Kidney capillary endothelial cell (primary cell): Measurements from ENCODE around the gene ZFP36.

Source experiments
- DNase-seq: peaks from one replicate; pipeline ENCODE4 v3.0.0-alpha.2; 2018; ENCODE audit warnings: low spot score

The ZFP36 gene

DNA sequence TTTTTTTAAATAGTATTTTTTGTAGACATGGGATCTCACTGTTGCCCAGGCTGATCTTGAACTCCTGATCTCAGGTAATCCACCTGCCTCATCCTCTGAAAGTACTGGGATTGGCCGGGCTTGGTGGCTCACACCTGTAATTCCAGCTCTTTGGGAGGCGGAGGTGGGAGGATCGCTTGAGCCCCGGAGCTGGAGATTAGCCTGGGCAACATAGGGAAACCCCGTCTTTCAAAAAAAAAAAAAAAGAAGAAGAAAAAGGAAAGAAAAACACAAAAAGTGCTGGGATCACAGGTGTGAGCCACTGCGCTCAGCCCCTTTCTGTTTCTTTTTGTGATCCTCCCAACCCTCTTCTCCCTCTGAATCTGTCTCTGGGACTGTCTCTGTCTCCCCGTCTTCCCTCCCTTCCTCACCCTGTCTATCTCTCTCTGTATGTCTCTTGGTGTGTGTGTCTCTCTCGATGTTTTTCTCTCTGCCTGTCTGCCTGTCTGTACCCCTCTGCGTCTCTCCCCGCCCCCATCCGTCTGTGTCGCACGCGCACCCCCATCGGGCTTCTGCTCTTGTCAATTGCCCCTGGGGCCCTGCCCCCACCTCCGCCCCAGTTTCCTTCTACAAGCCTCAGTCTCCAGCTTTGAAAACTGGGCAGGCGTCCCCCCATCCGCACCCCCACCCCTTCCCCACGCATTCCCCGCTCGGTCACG is 540 bp upstream of the ZFP36 start:
- DNase-seq: no peak

DNA sequence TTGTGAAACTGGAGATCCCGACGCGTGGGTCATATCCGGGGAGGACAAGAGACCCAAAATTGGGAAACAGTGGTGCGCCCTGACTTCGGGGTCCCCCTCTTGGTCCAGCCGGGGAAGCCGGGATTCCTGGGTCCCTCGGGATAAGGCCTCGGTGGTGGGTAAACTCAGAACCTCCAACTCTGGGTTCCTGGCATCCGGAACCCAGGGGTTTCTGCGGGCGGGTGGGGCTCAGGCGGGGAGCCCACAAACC is 688 bp downstream of the ZFP36 start:
- DNase-seq: no peak

GRCh38 chr19:39407660-39408391 is 1.2 kb downstream of the ZFP36 start:
- DNase-seq: no peak

- no peak for DNase-seq
These were observed 2.0 kb downstream of the ZFP36 start for GRCh38 chr19:39408392-39409207.

DNA sequence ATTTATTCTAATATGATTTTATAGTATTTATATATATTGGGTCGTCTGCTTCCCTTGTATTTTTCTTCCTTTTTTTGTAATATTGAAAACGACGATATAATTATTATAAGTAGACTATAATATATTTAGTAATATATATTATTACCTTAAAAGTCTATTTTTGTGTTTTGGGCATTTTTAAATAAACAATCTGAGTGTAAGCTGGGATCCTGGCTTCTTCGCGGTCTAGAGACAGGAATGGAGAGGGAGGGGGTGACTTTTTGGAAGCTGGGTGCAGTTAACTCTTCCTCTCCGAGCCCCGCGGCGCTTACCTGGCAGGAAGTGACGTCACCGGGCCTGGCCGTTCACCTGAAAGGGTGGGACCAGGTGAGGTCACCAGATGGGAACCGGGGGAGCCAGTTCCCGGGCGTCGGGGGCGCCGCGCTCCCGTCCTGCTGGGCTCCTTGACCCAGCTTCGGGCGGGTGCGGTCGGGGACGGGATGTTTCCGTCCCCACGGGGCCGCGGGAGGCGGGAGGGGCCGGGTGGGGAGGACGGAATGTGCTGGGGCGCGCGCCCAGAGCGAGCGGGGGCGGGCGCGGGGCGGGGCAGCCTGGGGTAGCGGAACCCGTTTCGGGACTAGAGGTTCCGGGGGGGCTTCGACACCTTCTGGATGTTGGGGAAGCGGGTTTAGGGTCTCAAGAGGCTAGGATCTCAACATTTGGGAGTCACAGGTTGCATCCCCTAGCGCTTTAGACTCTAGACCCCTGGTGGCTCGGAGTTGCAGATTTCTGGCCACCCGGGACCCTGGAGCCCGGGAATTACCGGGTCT is 2.8 kb downstream of the ZFP36 start:
- DNase-seq: no peak

- no peak for DNase-seq
These were observed 3.6 kb downstream of the ZFP36 start for GRCh38 chr19:39410017-39410830.

GRCh38 chr19:39410831-39411080 is 4.1 kb downstream of the ZFP36 start:
- no peak for DNase-seq

- no peak for DNase-seq
These were observed 4.6 kb downstream of the ZFP36 start for GRCh38 chr19:39411081-39411831.

DNA sequence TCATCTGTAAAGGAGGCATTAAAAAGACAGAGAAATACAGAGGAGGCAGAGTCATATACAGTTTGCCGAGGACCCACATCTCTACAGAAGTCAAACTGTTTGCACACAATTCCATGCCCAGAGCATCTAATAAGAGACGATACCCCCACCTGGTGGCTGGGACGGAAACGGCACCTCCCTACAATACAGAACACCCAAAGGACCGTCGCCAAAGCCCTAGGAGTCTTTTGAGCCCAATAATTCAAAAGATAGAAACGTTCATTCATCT is 5.1 kb downstream of the ZFP36 start:
- peak; percentile 91 for DNase-seq

GRCh38 chr19:39412100-39412866 is 5.6 kb downstream of the ZFP36 start, which contains the start of gene PLEKHG2:
Gene PLEKHG2 (plus strand): TSS chr19:39412669. CDS start chr19:39414087, 1,418 bp downstream.
- peak; percentile 99 for DNase-seq

- no peak for DNase-seq
These were observed 6.2 kb downstream of the ZFP36 start for GRCh38 chr19:39412867-39413271.

DNA sequence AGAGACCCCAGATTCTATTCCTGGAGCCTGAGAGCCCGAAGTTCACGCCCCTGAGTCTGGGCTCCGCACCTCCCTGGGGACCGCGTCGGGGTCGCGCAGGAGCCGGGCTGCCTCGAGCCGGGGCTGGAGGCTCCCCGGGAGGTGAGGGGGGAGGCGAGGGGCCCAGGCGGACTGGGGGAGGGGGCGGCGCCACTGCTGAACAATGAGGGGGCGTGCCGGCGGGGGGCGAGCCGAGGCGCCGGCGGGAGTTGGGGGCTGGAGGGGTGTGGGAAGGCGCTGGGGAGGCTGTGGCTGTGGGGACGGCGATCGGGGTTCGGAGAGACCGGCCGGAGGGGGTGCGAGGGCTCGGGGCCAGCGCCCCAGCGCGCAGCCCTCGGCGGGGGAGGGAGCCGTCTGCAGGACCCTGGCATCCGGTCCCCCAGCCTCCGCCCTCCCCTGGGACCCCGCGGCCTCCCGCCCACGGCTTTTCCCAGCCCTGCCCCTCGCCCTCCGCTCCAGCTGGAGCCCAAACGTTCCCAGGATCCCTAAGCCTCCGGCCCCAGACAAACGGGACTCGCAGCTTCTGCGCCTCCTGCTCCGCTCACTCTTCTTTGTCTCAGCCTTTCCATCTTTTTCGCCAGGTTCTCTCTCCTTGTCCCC is 6.7 kb downstream of the ZFP36 start:
- DNase-seq: peak; percentile 46

DNA sequence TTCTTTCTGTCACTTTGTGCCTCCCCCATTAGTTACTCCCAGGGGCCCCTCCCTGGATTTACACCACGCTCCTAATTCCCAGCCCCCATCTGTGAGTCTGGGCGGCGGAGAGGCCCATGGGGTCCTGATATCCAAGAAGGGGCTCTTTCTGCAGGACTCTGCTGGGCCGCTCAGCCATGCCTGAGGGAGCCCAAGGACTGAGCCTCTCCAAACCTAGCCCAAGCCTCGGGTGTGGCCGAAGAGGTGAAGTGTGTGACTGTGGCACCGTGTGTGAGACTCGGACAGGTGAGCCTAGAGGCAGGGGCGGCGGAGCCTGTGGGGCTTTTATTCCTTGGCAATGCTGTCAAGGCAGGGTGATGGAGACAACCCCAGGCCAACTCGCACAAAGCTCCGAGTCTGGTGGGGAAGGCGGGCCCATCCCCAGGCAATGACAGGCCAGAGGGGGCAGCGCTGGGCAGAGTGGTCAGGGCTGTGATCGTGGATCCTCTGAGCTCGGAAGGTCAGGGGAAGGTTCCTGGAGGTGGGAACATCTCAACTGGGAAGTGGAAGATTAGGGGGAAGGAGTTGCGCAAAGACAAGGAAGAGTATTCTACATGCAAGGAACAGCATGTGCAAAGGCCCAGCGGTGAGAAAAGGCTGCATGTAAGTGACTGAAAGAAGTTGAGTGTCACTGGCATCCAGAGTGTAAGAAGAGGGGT is 7.4 kb downstream of the ZFP36 start:
- no peak for DNase-seq

- DNase-seq: no peak
These were observed 8.7 kb downstream of the ZFP36 start for GRCh38 chr19:39415111-39416046.

DNA sequence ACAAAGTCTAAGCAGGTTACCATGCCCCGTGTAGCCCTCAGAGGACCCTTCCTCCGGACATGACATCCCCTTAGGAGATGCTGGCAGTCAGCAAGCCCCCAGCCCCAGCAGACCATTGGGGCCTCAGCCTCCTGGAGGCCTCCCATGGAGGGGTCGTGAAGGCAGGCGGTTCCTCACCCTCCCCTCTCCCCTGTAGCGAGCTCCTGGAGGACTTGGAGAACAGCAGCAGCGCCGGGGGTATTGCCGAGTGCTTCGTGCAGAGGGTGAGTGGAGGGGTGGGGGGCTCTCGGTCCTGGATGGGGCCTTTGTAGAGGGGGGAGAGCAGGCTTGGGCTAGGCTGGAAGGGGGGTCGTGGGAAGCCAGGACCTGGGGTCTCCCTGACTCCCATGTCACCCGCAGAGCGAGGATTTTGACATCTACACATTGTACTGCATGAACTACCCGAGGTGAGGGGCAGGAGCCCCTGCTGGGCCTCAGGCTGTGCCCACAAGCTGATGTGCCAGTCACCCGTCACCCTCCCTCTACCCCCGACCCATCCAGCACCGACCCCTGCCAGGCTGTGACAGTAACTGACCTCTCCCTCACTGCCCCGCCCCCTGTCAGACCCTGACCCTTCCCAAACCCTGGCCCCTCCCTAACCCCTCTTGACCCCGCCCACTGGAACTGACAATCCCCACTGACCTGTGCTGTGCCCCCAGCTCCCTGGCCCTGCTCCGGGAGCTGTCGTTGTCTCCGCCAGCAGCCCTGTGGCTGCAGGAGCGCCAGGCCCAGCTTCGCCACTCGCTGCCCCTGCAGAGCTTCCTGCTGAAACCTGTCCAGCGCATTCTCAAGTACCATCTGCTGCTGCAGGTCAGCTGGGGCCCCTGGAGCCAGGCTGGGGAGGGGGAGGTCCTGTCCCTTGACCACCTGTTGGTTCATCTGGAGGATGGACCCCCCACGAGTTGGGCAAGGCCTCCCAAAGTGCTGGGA is 9.8 kb downstream of the ZFP36 start:
- DNase-seq: no peak

- no peak for DNase-seq
These were observed 11.0 kb downstream of the ZFP36 start for GRCh38 chr19:39417463-39418181.
